HG03342 (cell line): ENCODE measurements around the gene CETP.
A peak's percentile ranks its signal among the peaks of the same experiment; 100 is the strongest.
"Not testable (repeated sequence)": the region's sequence is repeated elsewhere in the genome, so short reads cannot be mapped to it uniquely, and the experiment has no call there.

Experiments
- ATAC-seq: cut with Tn5 transposase; IDR thresholded peaks from one replicate; pipeline ENCODE4 v1.9.1; 2021; ENCODE audit warnings: mild to moderate bottlenecking, moderate library complexity; ENCODE audit not compliant: unreplicated experiment

Gene CETP

DNA sequence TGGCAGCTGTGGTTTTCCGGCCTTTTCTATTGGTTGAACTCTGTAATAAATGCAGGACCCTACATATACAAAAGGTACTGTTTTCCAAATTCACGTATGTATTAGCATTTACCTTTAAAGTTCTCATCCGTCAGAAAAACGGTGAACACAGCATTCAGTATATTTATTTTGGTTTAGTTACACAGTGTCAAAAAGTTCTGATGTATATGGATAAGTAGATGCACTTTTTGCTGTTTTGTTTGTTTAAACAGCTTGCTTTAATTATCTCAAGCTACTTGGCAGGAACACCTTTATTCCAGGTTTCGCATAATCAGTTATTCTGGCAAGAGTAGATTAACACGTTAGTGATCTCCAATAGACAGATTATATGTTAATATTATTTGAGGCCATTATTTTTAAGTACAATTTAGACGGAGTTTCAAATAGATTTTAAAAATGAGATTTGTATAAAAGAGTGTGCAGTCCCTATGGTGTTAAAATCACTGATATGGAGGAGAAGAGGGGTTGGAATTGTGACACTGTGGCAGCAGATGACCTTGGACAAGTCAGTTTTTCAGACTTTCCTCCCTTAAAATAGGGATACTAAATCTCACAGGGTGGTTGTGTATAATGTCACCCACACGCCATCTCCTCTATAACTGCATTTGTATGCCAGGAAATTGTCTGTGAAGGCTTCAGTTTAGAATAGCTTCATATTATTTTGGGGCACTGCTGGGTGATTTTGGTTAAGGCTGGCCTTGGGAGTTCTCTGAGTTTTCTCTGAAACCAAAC is 27.7 kb upstream of the CETP start:
- no peak for ATAC-seq

DNA sequence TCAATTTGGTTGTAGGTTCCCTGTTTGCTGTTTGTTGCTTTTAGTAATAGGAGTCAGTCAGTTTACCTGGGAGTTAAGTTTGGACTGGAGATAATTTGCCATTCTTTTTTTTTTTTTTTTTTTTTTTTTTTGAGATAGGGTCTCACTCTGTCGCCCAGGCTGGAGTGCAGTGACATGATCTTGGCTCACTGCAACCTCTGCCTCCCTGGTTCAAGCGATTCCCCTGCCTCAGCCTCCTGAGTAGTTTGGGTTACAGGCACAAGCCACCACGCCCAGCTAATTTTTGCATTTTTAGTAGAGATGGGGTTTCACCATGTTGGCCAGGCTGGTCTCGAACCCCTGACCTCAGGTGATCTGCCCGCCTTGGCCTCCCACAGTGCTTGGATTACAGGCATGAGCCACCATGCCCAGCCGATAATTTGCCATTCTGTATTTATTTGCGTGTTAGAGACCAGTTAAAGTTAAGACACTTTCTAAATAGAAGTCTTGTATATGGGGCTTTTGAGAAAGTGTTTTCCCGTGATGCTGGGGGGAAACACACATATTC is 27.1 kb upstream of the CETP start:
- ATAC-seq, result not testable (repeated sequence)

DNA sequence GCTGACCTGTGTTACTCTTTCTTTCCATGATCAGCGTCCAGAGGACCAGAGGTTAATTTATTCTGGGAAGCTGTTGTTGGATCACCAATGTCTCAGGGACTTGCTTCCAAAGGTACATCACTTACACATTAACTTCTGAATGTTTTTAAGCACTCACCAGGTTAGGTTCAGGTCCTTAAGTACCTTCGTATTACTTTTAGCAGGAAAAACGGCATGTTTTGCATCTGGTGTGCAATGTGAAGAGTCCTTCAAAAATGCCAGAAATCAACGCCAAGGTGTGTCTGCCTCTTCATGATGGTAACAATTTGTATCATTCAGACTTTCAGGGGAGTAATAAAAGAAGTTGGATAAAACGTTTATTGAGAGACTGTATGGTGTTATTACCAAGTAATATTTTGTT is 26.5 kb upstream of the CETP start:
- ATAC-seq, result no peak

GRCh38 chr16:56936491-56936890 is 25.3 kb upstream of the CETP start:
- ATAC-seq, result no peak

DNA sequence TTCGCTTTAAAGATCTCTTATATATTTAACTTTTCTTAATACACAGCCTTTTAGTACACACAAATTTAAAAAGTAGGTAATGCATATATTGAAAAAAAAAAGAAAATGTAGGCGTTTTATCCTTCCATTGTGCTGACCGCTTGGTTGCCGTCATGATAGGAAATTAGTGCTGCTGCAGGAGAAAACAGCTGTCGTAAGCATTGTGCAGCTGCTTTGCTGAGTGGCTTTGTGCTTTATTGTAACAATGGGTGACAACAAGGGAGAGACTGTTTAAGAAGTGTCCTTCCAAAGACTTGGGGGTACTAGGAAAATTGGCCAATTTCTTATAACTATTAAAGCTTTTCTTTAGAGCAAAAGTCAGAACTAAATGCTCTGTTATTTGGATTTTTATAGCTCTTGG is 24.8 kb upstream of the CETP start:
- ATAC-seq, result no peak

- no peak for ATAC-seq
Observed at GRCh38 chr16:56938664-56939513, 22.9 kb upstream of the CETP start.

DNA sequence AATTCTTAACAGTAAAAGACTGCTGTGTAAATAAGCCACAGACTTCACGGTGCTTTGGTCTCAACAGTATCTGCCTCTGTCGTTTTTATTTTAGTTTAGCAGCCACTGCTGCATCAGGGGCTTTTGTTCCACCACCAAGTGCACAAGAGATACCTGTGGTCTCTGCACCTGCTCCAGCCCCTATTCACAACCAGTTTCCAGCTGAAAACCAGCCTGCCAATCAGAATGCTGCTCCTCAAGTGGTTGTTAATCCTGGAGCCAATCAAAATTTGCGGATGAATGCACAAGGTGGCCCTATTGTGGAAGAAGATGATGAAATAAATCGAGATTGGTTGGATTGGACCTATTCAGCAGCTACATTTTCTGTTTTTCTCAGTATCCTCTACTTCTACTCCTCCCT is 21.9 kb upstream of the CETP start:
- no peak for ATAC-seq

- ATAC-seq, result no peak
Observed at GRCh38 chr16:56941092-56941491, 20.7 kb upstream of the CETP start.

- ATAC-seq, result no peak
Observed at GRCh38 chr16:56941856-56942331, 19.9 kb upstream of the CETP start.

DNA sequence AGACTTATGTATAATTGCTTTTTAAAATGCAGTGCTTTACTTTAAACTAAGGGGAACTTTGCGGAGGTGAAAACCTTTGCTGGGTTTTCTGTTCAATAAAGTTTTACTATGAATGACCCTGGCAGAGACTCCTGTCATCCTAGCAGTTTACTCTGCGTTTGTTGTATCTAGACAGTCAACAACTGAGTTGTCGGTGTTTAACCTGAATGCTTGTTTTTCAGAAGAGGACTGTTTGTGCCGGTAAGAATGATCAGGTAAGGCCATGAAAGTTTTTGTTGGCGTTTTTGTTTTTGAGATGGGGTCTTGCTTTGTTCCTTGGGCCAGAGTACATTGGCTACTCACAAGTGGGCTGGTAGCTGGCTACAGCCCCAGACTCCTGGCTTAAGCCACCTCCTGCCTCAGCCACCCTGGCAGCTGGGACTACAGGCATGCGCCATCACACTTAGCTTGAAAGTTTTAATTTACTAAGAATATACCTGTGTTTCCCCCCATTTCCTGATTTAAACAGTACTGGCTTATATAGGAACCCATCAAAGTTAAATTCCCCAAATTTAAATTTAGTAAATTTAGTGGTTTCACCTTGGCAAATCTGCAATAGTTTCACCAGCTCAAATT is 17.9 kb upstream of the CETP start:
- no peak for ATAC-seq

- peak; percentile 31 for ATAC-seq
Observed at GRCh38 chr16:56944954-56945839, 16.6 kb upstream of the CETP start.

- ATAC-seq, result no peak
Observed at GRCh38 chr16:56945847-56946527, 15.8 kb upstream of the CETP start.

- ATAC-seq, result no peak
Observed at GRCh38 chr16:56946767-56947603, 14.8 kb upstream of the CETP start.

GRCh38 chr16:56947604-56947995 is 14.2 kb upstream of the CETP start:
- ATAC-seq, result no peak

GRCh38 chr16:56948234-56948633 is 13.5 kb upstream of the CETP start:
- ATAC-seq, result no peak

- no peak for ATAC-seq
Observed at GRCh38 chr16:56950051-56950450, 11.7 kb upstream of the CETP start.

DNA sequence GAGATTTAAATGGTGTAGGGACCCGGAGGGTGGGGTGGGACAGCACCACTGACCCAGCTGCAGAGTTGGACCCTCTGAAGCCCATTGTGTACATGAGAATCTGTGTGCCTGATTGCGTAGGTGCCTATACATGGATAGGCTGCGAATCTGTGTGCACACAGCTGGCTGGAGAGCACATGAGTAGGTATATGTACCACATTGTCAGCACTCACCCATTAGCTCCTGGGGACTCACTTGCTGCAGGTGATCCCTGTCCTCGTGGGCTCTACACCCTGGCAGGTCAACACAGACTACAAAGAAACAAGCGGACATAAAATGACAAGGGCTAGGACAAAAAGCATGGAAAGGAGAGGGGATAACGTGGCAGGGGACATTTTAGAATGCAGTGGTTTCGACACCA is 11.3 kb upstream of the CETP start:
- ATAC-seq, result no peak

DNA sequence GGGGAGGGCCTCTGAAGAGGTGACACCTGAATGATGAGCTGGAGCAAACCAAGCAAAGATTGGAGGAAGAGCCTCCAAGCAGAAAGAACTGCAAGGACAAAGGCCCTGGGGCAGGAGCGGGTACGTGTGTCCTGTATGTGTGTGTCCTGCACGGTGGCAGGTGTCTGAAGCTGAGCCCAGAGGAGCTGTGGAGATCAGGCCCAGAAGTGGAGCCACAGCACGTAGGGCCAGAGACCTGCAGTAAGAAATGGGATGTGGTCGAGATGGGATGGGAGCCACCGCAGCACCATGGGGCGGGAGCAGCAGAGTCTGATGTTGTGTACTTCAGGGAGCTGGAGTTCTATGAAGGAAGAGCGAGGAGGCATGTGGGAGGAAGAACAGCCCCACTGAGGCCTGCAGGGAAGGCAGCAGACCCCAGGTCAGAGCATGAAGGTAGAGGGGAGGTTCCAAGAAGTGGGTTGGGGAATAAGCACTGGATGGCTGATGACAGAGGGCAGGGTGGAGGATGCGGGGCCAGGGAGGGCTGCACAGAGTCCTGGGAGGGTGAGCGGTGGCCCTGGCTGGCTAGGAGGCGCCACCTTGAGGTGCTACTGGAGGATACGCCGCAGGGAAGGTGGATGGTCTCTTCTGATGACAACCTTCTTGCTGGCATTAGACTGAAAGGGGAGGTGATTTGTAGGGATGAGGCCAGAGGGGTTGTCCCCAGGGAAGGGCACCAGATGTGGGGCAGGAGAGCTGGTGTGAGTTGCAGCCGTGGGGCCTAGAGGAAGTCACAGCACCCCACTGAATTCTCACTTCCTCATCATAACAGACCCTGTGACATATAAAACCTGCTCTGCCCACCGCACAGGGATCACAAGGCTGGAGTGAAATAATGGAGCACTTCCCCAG is 10.6 kb upstream of the CETP start:
- peak; percentile 67 for ATAC-seq
